ENCODE data around the gene SFTPD.

The SFTPD gene

DNA sequence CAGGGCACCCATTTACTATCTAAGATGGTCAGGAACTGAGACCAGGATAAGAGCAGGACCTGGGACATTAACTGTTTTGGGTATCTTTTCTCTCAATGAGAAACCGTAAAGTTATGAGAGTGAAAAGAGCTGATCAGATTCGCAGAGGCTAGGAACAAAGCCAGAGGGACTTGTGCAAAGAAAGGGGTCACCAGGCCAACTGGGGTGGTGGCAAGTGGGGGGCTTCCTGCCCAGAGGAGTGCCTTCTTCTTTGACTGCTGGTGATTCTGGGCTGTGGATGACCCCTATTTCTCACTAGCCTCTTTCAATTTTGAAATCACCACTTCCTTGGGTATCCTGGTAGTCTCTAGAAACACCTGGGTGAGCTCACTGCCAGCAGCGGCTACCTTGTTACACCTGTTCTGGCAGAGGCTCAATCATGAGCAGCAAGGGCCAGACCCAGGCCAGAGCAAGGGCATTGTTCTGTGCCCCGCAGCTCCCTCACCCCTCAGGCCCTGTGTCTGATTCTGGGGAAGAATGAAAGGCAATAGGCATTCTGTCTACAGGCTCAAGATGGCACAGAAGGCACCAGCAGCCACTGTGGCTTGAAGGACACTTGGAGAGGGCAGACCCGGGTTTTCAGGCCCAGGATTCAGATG is 999 bp downstream of the SFTPD start:
- H3K9me3 Mint-ChIP-seq, result peaks cover 11% of the 10 kb centered on the region
- H3K27me3 Mint-ChIP-seq (ENCODE audit: low read depth), result peaks cover 6% of the 10 kb centered on the region
- no peak overlapping the region for H3K4me3 Mint-ChIP-seq
- TF ChIP-seq, protein P1, sequence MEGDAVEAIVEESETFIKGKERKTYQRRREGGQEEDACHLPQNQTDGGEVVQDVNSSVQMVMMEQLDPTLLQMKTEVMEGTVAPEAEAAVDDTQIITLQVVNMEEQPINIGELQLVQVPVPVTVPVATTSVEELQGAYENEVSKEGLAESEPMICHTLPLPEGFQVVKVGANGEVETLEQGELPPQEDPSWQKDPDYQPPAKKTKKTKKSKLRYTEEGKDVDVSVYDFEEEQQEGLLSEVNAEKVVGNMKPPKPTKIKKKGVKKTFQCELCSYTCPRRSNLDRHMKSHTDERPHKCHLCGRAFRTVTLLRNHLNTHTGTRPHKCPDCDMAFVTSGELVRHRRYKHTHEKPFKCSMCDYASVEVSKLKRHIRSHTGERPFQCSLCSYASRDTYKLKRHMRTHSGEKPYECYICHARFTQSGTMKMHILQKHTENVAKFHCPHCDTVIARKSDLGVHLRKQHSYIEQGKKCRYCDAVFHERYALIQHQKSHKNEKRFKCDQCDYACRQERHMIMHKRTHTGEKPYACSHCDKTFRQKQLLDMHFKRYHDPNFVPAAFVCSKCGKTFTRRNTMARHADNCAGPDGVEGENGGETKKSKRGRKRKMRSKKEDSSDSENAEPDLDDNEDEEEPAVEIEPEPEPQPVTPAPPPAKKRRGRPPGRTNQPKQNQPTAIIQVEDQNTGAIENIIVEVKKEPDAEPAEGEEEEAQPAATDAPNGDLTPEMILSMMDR (IDR thresholded peaks at IDR 0.05; ENCODE audit: unreplicated experiment in 3 of 3), result no peak
- no peaks in the 10 kb centered on the region for H3K4me1 Mint-ChIP-seq
- H3K27ac Mint-ChIP-seq, result no peak overlapping the region
- H3K36me3 Mint-ChIP-seq (ENCODE audit: low read depth), result peaks cover 7% of the 10 kb centered on the region

DNA sequence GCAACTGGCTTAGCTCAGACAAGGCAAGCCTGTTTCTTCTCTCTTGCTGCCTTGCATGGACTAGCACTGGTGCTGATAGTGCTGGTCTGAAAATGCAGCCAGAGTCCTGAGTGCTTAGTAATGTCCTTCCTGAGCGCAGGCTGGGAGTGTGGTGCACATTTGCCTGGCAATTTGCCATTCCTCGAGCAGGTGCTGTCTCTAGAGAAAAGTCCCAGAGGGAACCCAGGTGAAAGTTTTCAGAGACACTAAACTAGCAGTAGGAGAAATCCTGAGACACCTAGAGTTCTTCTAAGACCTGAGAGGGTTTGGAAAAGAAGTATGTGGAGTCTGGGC is 1.9 kb downstream of the SFTPD start:
- peaks cover 7% of the 10 kb centered on the region for H3K36me3 Mint-ChIP-seq (ENCODE audit: low read depth)
- TF ChIP-seq, protein P1 (IDR thresholded peaks at IDR 0.05; ENCODE audit: unreplicated experiment in 3 of 3), result no peak
- H3K27ac Mint-ChIP-seq, result no peak overlapping the region
- peaks cover 6% of the 10 kb centered on the region for H3K27me3 Mint-ChIP-seq (ENCODE audit: low read depth)
- H3K4me1 Mint-ChIP-seq, result no peaks in the 10 kb centered on the region
- peaks cover 11% of the 10 kb centered on the region for H3K9me3 Mint-ChIP-seq
- no peak overlapping the region for H3K4me3 Mint-ChIP-seq

DNA sequence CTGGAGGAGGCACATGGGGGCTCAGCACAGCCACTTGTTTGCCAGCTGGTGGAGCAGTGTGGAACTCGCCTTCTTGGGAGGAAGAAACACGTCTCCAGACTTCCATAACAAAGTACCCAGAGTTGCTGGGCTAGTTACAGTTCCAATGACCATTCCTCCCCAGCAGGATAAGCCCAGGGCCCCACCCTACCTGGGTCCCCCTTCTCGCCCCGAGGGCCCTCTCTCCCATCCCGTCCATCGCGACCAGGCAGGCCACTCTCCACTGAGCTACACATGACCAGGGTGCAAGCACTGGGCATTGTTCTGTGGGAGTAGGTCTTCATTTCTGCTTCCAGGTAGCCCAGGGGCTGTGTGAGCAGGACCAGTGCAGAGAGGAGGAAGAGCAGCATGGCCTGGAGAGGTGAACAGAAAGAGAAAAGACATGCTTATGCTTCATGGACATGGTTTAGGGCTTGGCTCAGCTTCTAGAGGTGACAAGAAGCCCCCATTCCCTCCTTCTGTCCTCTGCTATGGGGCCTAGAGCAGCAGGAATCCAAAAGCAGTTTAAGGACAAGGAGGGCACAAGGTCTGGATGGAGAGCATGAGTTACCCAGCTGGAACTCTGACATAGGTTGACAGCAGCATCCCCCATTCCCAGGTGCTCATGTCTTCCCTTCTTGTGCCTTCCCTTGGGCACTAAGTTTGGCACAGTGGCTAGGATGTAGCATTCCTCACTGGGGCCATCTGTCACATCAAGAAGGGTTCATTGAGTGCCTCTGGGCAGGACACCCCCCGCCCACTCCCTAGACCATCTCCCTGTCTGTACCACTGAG is 2.4 kb downstream of the SFTPD start:
- Mint-ChIP-seq H3K36me3 (ENCODE audit: low read depth) (peaks cover 5% of the 10 kb centered on the region), H3K4me3 (no peak overlapping the region), H3K27me3 (ENCODE audit: low read depth) (peaks cover 6% of the 10 kb centered on the region), H3K27ac (no peak overlapping the region), H3K4me1 (no peaks in the 10 kb centered on the region), H3K9me3 (peaks cover 8% of the 10 kb centered on the region)
- TF ChIP-seq, protein P1 (IDR thresholded peaks at IDR 0.05; ENCODE audit: unreplicated experiment in 3 of 3), result no peak

DNA sequence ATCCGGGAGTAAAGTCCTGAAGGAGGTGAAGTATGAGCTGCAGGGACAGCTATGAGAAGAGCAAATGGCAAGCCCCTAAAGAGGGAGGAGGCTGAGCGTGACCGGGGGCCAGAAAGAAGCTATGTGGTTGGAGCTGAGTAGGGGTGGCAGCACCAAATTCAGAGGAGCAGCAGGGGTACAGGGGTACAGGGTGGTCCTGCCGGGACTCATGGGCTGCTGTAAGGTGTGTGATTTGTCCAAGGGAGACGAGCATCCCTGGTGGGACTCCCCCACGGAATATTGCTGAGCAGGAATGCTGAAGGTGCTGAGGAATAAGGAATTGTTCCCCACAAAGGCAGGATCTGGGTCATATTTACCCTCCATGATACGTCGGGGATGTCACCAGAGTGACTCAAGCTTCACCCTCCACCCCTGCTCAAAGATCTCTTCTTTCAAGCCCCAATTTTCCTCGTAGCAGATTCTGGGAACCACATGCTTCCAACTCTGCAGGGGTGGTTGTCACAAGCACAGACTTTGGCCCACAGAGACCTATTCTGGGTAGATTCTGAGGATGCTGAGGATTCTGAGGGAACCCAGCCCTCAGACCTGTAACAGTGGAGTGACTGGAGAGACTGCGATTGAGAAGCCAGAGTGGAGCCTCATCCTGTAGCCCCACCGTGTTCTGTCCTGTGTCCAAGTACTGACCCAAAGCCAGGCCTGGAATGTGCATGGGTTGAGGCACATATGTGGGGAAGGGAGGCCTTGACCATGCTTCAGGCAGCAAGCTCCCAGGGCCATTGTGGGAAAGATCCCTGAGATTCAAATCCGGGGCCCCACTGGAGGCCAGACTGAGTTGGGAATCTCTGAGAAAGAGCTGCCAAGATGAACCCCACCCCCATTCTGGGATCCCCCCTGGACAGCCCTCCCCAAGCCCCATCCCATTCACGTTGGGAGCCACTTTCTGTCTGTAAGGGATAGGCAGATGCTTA is 4.2 kb downstream of the SFTPD start:
- TF ChIP-seq, protein P1 (IDR thresholded peaks at IDR 0.05; ENCODE audit: unreplicated experiment in 3 of 3), result no peak
- Mint-ChIP-seq H3K27me3 (ENCODE audit: low read depth) (peaks cover 6% of the 10 kb centered on the region), H3K4me3 (no peak overlapping the region)

DNA sequence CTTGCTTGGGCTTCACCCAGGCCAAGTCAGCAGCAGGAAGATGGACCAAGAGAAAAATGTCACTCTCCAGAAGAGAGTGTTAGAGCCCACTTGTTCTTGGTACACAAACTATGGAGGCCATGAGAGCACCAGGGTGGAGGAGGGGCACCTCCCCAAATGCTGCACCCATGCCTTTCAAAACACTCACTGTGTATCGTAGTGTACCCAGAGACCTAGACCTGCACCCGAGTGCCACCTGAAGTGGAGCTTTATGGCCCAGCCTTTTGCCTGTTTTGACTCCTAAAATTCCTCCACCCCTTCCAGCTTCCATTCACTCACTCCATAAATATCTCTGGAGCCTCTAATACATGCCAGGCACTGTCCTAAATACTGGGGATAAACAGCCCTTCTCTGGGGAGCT is 5.0 kb downstream of the SFTPD start:
- Mint-ChIP-seq H3K4me1 (peaks cover 6% of the 10 kb centered on the region), H3K27me3 (ENCODE audit: low read depth) (peaks cover 6% of the 10 kb centered on the region), H3K9me3 (no peaks in the 10 kb centered on the region), H3K27ac (no peak overlapping the region), H3K4me3 (no peak overlapping the region), H3K36me3 (ENCODE audit: low read depth) (no peaks in the 10 kb centered on the region)
- TF ChIP-seq, protein P1 (IDR thresholded peaks at IDR 0.05; ENCODE audit: unreplicated experiment in 3 of 3), result no peak

More for the DNA sequence above, 4.2 kb downstream of the SFTPD start:
- Mint-ChIP-seq H3K27ac (no peak overlapping the region), H3K4me1 (no peaks in the 10 kb centered on the region), H3K36me3 (ENCODE audit: low read depth) (no peaks in the 10 kb centered on the region), H3K9me3 (no peaks in the 10 kb centered on the region)
